ENCODE measurements around the gene XIST.

DNA sequence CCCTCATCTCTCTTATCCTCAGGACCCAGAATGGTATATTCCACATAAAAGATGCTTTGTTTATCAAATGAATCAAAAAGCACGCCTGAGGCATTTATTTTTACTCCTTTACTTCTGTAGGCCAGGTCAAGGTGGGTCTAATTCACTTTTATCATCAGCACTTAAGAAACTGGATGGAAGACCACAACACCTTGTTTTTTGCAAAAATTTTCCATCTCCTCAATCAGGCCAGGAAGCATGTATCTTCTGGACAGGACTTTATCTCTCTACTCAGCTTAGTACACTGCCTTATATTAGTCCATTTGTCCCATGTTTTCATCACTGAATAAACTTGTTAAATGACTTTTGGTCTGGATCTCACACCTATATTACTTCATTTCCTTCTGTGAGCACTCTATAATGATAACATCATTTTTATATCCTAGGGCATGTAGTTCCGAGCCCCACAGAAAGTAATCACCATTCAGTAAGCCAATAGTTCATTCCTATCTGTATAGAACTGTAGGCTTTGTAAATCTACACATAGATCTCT lies 29.0 kb downstream of the XIST start:
- no peak for TF ChIP-seq CTCF (IDR thresholded peaks at IDR 0.05)
- TF ChIP-seq POLR2A (IDR thresholded peaks at IDR 0.05), result no peak
